OCI-LY1 (cell line): ENCODE measurements around the gene RBM34.

ENCODE experiments used
- H2AFZ ChIP-seq: fragments of 200-600 bp; sonication (generic), shearing (Covaris generic); 2 replicates; pipeline ENCODE4 v1.6.0; 2014; ENCODE audit warnings: antibody characterized with exemption, mild to moderate bottlenecking, low read length
- H3F3A ChIP-seq: fragments of 200-600 bp; sonication (generic), shearing (Covaris generic); 2 replicates; pipeline ENCODE4 v1.6.0; 2014; ENCODE audit warnings: mild to moderate bottlenecking, antibody characterized with exemption, low read length, moderate library complexity; ENCODE audit not compliant: insufficient read depth
- H3K27ac ChIP-seq: fragments of 200-600 bp; sonication (generic); 2 replicates; pipeline ENCODE4 v1.5.1; 2014; ENCODE audit warnings: low read length, mixed run types, mild to moderate bottlenecking, low read depth; ENCODE audit not compliant: poor library complexity, severe bottlenecking
- H3K27me3 ChIP-seq: fragments of 200-600 bp; sonication (generic); 2 replicates; pipeline ENCODE4 v1.6.0; 2014; ENCODE audit warnings: antibody characterized with exemption, mild to moderate bottlenecking, low read length, moderate library complexity; ENCODE audit not compliant: insufficient read depth
- H3K36me3 ChIP-seq: fragments of 200-600 bp; sonication (generic); 2 replicates; pipeline ENCODE4 v1.6.1; 2014; ENCODE audit warnings: mild to moderate bottlenecking, antibody characterized with exemption, low read length, moderate library complexity, mixed read lengths; ENCODE audit not compliant: insufficient read depth
- H3K4me1 ChIP-seq: fragments of 200-600 bp; sonication (generic); 2 replicates; pipeline ENCODE4 v1.5.1; 2014; ENCODE audit warnings: mild to moderate bottlenecking, low read length, moderate library complexity; ENCODE audit not compliant: insufficient read depth, severe bottlenecking
- H3K4me2 ChIP-seq: fragments of 200-600 bp; sonication (generic), shearing (Covaris generic); 2 replicates; pipeline ENCODE4 v1.6.1; 2014; ENCODE audit warnings: low read length
- H3K4me3 ChIP-seq: fragments of 200-600 bp; sonication (generic); 2 replicates; pipeline ENCODE4 v1.5.1; 2014; ENCODE audit warnings: low read length, low read depth, mild to moderate bottlenecking, mixed read lengths; ENCODE audit not compliant: poor library complexity, severe bottlenecking
- H3K79me2 ChIP-seq: fragments of 200-600 bp; shearing (Covaris generic); 2 replicates; pipeline ENCODE4 v1.6.1; 2016; ENCODE audit warnings: mixed run types, low read length, mixed read lengths; ENCODE audit not compliant: insufficient read depth
- H3K9ac ChIP-seq: fragments of 200-600 bp; sonication (generic), shearing (Covaris generic); 2 replicates; pipeline ENCODE4 v1.6.1; 2014; ENCODE audit warnings: mild to moderate bottlenecking, low read length, mixed read lengths
- H3K9me2 ChIP-seq: fragments of 200-600 bp; sonication (generic), shearing (Covaris generic); 2 replicates; pipeline ENCODE4 v1.6.1; 2014; ENCODE audit warnings: low read depth, mild to moderate bottlenecking, low read length, mixed read lengths
- H3K9me3 ChIP-seq: fragments of 200-600 bp; shearing (Covaris generic); 2 replicates; pipeline ENCODE4 v1.6.1; 2014; ENCODE audit warnings: low read length, mixed read lengths
- H4K20me1 ChIP-seq: fragments of 200-600 bp; sonication (generic), shearing (Covaris generic); 2 replicates; pipeline ENCODE4 v1.6.0; 2016; ENCODE audit warnings: mild to moderate bottlenecking, low read length; ENCODE audit not compliant: insufficient read depth
- EZH2 ChIP-seq: fragments of 200-600 bp; sonication (generic), shearing (Covaris generic); IDR thresholded peaks from 2 replicates; pipeline ENCODE4 v1.8.0; 2017; ENCODE audit warnings: borderline replicate concordance, mixed run types, mild to moderate bottlenecking, antibody characterized with exemption, low read length, moderate library complexity, mixed read lengths
- TF ChIP-seq, protein P1 (sequence below): fragments of 200-600 bp; sonication (generic), shearing (Covaris generic); IDR thresholded peaks from 2 replicates; pipeline ENCODE4 v1.5.1; 2017; ENCODE audit warnings: mild to moderate bottlenecking, antibody characterized with exemption, low read length, moderate library complexity, mixed read lengths

RBM34 gene

DNA sequence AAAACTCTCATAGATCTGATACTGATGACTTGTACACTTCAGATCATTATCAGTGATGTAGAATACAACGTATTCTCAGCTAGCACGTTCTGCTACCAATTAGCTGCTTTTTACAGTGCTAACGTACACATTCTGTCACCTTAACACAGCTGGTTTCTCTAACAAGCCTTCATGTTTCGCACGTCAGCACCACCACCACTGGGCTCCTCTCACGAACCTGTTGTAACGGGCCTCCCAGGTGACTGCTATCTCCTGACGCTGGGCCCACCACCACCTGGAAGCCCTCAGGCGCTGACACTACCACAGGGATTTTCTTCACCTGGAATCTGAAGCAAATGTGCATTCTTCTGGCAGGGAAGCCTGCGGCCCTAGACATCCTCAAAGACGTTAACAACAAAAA lies 52.2 kb downstream of the RBM34 start:
- Histone ChIP-seq H3K9ac (no peak overlapping the region), H3K79me2 (no peaks in the 10 kb centered on the region), H3K9me2 (no peaks in the 10 kb centered on the region), H3F3A (0 out of 2 replicates have a peak, but pooled peaks cover 8% of the 10 kb centered on the region), H3K36me3 (peaks cover 68% of the 10 kb centered on the region), H3K4me2 (no peak overlapping the region), H3K4me1 (peaks cover 19% of the 10 kb centered on the region), H3K4me3 (no peak overlapping the region), H3K27me3 (no peaks in the 10 kb centered on the region), H2AFZ (no peak overlapping the region), H3K27ac (no peak overlapping the region), H4K20me1 (no peaks in the 10 kb centered on the region), H3K9me3 (no peaks in the 10 kb centered on the region)
- no peak for TF ChIP-seq EZH2
- TF ChIP-seq, protein P1, sequence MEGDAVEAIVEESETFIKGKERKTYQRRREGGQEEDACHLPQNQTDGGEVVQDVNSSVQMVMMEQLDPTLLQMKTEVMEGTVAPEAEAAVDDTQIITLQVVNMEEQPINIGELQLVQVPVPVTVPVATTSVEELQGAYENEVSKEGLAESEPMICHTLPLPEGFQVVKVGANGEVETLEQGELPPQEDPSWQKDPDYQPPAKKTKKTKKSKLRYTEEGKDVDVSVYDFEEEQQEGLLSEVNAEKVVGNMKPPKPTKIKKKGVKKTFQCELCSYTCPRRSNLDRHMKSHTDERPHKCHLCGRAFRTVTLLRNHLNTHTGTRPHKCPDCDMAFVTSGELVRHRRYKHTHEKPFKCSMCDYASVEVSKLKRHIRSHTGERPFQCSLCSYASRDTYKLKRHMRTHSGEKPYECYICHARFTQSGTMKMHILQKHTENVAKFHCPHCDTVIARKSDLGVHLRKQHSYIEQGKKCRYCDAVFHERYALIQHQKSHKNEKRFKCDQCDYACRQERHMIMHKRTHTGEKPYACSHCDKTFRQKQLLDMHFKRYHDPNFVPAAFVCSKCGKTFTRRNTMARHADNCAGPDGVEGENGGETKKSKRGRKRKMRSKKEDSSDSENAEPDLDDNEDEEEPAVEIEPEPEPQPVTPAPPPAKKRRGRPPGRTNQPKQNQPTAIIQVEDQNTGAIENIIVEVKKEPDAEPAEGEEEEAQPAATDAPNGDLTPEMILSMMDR, result no peak

DNA sequence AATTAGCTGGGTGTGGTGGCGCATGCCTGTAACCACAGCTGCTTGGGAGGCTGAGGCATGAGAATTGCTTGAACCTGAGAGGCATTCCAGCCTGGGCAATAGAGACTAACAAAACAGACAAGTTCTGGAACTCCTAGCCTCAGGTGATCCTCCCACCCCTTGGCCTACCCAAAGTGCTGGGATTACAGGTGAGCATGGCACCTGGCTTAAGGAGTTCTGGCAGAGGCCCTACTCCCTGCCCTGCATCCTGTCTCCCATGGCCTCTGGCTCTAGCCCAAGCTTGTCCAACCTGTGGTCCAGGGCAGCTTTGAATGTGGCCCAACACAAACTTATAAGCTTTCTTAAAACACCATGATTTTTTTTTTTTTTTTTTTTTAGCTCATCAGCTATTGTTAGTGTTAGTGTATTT lies 52.9 kb downstream of the RBM34 start:
- Histone ChIP-seq H3K9me3 (no peaks in the 10 kb centered on the region), H3K9ac (no peak overlapping the region), H3K36me3 (peaks cover 61% of the 10 kb centered on the region), H4K20me1 (no peaks in the 10 kb centered on the region), H2AFZ (no peak overlapping the region), H3K9me2 (no peaks in the 10 kb centered on the region), H3K4me1 (peaks cover 21% of the 10 kb centered on the region), H3K4me2 (no peak overlapping the region), H3K27ac (no peak overlapping the region), H3F3A (0 out of 2 replicates have a peak, but pooled peaks cover 8% of the 10 kb centered on the region), H3K79me2 (no peaks in the 10 kb centered on the region), H3K4me3 (no peak overlapping the region), H3K27me3 (no peaks in the 10 kb centered on the region)
- TF ChIP-seq, protein P1, result no peak
- no peak for TF ChIP-seq EZH2

DNA sequence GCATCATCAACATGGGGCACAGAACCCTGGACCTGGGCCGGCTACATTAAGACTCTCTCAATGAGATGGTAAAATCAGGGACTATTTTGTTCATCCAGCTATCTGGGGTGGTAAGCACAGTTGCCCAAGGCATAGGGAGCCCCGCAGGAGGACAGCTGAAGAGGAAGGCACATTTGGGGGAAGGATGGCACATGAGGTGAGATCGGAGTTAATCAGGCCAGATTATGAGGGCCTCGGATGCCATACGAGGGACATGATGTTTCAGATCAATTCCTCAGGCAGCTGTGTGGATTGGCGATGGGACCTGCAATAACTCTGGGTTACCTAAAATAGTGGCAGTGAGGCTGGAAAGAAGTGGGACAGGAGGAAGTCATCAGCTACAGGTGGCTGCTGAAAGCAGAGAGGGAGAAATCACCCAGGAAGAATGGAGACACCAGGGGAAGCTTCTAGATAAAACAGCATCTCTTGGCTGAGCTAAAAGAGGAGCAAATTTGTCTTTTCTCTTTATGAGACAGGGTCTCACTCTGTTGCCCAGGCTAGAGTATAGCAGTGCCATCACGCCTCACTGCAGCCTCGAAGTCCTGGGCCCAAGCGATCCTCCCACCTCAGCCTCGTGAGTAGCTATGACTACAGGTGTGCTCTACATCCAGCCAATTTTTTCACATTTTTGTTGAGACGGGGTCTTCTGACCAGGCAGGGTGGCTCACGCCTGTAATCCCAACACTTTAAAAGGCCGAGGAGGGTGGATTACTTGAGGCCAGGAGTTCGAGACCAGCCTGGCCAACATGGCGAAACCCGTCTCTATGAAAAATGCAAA lies 53.5 kb downstream of the RBM34 start:
- Histone ChIP-seq H3K4me2 (no peak overlapping the region), H3K79me2 (no peaks in the 10 kb centered on the region), H3K36me3 (peaks cover 55% of the 10 kb centered on the region), H4K20me1 (no peaks in the 10 kb centered on the region), H3K4me1 (peaks cover 21% of the 10 kb centered on the region), H3F3A (0 out of 2 replicates have a peak, but pooled peaks cover 8% of the 10 kb centered on the region), H3K27me3 (no peaks in the 10 kb centered on the region), H3K9me3 (no peaks in the 10 kb centered on the region), H3K4me3 (no peak overlapping the region), H3K9me2 (no peaks in the 10 kb centered on the region), H2AFZ (no peak overlapping the region), H3K27ac (no peak overlapping the region), H3K9ac (no peak overlapping the region)
- TF ChIP-seq EZH2, result no peak
- TF ChIP-seq, protein P1, result no peak
